ENCODE measurements around the gene ZNF536. TPM values are rescaled to one million over a fixed set of nuclear protein-coding genes. Genes with fewer than 3 reads are reported as not detected.

ZNF536 gene
- total RNA-seq, 4 donors from 2014 or later = 0.44 to 7.4 (median 0.88) TPM

GRCh38 chr19:30604657-30605056, 232.5 kb downstream of the ZNF536 start:
- no peak for DNase-seq
- no peaks in the 10 kb centered on the region for H3K27me3 ChIP-seq
- no peak overlapping the region for H3K4me3 ChIP-seq
- no peaks in the 10 kb centered on the region for H3K9me3 ChIP-seq
- H3K4me1 ChIP-seq = no peaks in the 10 kb centered on the region
- intact Hi-C loops (cut with DNase I) = no loop called here
- H3K27ac ChIP-seq = no peak overlapping the region
- H3K36me3 ChIP-seq = no peaks in the 10 kb centered on the region
- TF ChIP-seq CTCF (IDR thresholded peaks at IDR 0.05) = no peak
- no peak for TF ChIP-seq POLR2A (IDR thresholded peaks at IDR 0.05)
- 49 to 65% methylated on average over 6 of the region's 6 CpGs for WGBS, 2 donors

GRCh38 chr19:30605333-30605732, 233.1 kb downstream of the ZNF536 start:
- H3K36me3 ChIP-seq = no peaks in the 10 kb centered on the region
- WGBS, 2 donors = 67 to 76% methylated on average over 3 of the region's 3 CpGs
- H3K27ac ChIP-seq = no peak overlapping the region
- DNase-seq = no peak
- intact Hi-C loops (cut with DNase I) = no loop called here
- H3K4me1 ChIP-seq = no peaks in the 10 kb centered on the region
- no peaks in the 10 kb centered on the region for H3K27me3 ChIP-seq
- no peak overlapping the region for H3K4me3 ChIP-seq
- no peak for TF ChIP-seq CTCF (IDR thresholded peaks at IDR 0.05)
- no peak for TF ChIP-seq POLR2A (IDR thresholded peaks at IDR 0.05)
- H3K9me3 ChIP-seq = no peaks in the 10 kb centered on the region

GRCh38 chr19:30606114-30607050, 234.2 kb downstream of the ZNF536 start:
- no peak for TF ChIP-seq CTCF (IDR thresholded peaks at IDR 0.05)
- TF ChIP-seq POLR2A (IDR thresholded peaks at IDR 0.05) = no peak
- no peaks in the 10 kb centered on the region for H3K9me3 ChIP-seq
- no peaks in the 10 kb centered on the region for H3K27me3 ChIP-seq
- no peaks in the 10 kb centered on the region for H3K4me1 ChIP-seq
- DNase-seq = no peak
- no peak overlapping the region for H3K27ac ChIP-seq
- 55 to 58% methylated on average over 5 to 8 of the region's 8 CpGs for WGBS, 2 donors
- intact Hi-C loops (cut with DNase I) = no loop called here
- no peak overlapping the region for H3K4me3 ChIP-seq
- no peaks in the 10 kb centered on the region for H3K36me3 ChIP-seq

Data from esophagus squamous epithelium (tissue), 5 donors.